DMS153 treated with DMSO at 0.1 percent for 48 hours (cell line): ENCODE measurements around the gene SLC2A14.
"Not testable (repeated sequence)": the region's sequence is repeated elsewhere in the genome, so short reads cannot be mapped to it uniquely, and the experiment has no call there.

Source experiments
- DNase-seq: peaks from one replicate; lab custom pipeline; 2025; ENCODE audit not compliant: unreplicated experiment; lab: John Stamatoyannopoulos, UW

The SLC2A14 gene

GRCh38 chr12:7872566-7873319 lies at the start of gene SLC2A14:
TSS of gene SLC2A14 (minus strand) at chr12:7872915. CDS start at chr12:7869880, 3,035 bp downstream.
- DNase-seq, result no peak

GRCh38 chr12:7921181-7921580 lies 48.5 kb upstream of the SLC2A14 start:
- DNase-seq, result not testable (repeated sequence)

- not testable (repeated sequence) for DNase-seq
Measured at GRCh38 chr12:7918268-7918590, 45.5 kb upstream of the SLC2A14 start.

GRCh38 chr12:7917392-7918267 lies 44.9 kb upstream of the SLC2A14 start:
- DNase-seq, result no peak

GRCh38 chr12:7916936-7917335 lies 44.2 kb upstream of the SLC2A14 start:
- no peak for DNase-seq

GRCh38 chr12:7915661-7916403 lies 43.1 kb upstream of the SLC2A14 start:
- no peak for DNase-seq

- not testable (repeated sequence) for DNase-seq
Measured at GRCh38 chr12:7910106-7910505, 37.4 kb upstream of the SLC2A14 start.

- DNase-seq, result no peak
Measured at GRCh38 chr12:7907009-7907408, 34.3 kb upstream of the SLC2A14 start.

GRCh38 chr12:7906303-7906702 lies 33.6 kb upstream of the SLC2A14 start:
- not testable (repeated sequence) for DNase-seq

GRCh38 chr12:7905600-7906125 lies 32.9 kb upstream of the SLC2A14 start:
- DNase-seq, result not testable (repeated sequence)

GRCh38 chr12:7905071-7905470 lies 32.4 kb upstream of the SLC2A14 start:
- DNase-seq, result no peak

GRCh38 chr12:7902416-7902815 lies 29.7 kb upstream of the SLC2A14 start:
- not testable (repeated sequence) for DNase-seq

GRCh38 chr12:7899755-7900154 lies 27.0 kb upstream of the SLC2A14 start:
- no peak for DNase-seq

- not testable (repeated sequence) for DNase-seq
Measured at GRCh38 chr12:7896726-7897125, 24.0 kb upstream of the SLC2A14 start.

- DNase-seq, result no peak
Measured at GRCh38 chr12:7892186-7892980, 19.7 kb upstream of the SLC2A14 start.

GRCh38 chr12:7884689-7885088 lies 12.0 kb upstream of the SLC2A14 start:
- no peak for DNase-seq

- not testable (repeated sequence) for DNase-seq
Measured at GRCh38 chr12:7881736-7882120, 9.0 kb upstream of the SLC2A14 start.

- not testable (repeated sequence) for DNase-seq
Measured at GRCh38 chr12:7880952-7881735, 8.4 kb upstream of the SLC2A14 start.

- DNase-seq, result no peak
Measured at GRCh38 chr12:7879246-7879645, 6.5 kb upstream of the SLC2A14 start.

GRCh38 chr12:7877420-7877819 lies 4.7 kb upstream of the SLC2A14 start:
- DNase-seq, result no peak
